NCI-H128 (cell line): ENCODE measurements around the gene HDAC4.

Experiments used
- DNase-seq: peaks from one replicate; lab custom pipeline; 2025; ENCODE audit not compliant: unreplicated experiment; lab: John Stamatoyannopoulos, UW

HDAC4 gene

DNA sequence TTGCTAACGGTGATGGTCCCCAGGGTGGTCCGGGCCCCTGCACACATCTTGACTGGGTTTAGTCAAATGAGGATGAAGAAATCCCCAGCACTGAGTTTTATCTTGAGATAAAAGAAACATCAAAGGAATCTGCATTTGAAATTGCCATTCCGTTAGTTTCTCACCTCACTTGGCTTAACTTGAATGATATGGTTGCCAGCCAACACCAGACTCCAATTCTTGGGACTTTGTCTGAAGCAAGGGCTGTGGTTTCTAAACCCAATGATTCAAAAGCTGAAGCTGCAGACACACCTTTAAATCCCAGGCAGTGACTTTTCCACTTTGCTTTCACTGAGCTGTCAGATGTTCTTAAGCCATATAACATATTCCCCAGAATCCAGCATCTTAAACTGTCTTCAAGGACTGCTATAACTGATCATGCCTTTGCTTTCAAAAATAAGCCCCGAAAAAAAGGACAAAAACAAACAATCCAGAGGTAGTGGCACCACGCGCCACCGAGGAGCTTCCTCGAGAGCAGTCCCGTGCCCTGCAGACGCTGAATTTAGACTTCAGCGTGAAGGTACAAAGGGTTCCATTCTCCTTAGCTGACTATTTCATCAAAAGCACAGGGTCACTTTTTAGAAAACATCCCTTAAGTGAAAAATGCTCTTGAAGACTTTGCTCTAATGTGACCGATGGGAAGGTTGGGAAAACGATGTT lies 189.3 kb downstream of the HDAC4 start:
- no peak for DNase-seq

DNA sequence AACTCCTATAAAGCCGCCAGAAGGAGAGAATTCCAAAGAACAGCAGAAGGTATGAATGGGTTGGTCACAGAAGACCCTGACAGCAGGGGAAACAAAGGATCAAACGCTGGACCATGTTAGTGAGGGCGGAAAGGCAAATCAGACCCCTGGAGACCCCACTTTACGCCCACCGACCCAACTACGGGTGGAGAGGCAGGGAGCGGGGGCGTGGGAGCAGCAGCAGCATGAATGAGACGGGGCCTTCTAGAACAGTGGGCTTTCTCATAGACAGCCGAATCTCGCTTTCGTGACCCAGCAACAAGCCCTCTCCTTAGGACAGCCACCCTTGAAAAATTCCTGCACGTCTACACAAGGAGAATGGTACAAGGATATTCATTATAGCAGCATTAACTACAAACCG lies 191.0 kb downstream of the HDAC4 start:
- no peak for DNase-seq

DNA sequence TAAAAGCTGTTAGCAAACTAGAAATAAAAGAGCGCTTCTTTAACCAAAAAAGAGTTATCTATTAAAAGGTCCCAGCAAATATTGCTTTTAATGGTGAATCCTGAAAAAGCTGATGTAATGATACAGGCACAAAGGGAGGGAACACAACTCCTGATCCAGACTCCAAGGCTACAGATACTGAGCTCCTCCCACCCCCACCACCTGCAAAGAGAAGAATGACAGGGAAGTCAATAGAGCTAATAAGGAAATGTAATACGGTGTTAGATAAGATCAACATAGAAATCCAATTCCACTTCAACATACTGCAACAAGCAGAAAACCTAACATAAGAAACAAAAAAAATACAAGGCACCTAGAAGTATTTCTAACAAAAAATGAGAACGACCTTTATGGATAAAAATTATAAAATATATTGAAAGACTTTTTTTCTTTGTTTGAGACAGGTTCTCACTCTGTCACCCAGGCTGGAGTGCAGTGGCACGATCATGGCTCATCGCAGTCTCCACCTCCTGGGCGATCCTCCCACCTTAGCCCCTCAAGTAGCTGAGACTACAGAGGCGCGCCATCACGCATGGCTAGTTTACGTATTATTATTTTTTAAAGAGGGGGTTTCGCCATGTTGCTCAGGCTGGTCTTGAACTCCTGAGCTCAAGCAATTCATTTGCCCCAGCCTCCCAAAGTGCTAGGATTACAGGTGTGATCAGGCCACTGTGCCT lies 192.2 kb downstream of the HDAC4 start:
- no peak for DNase-seq

DNA sequence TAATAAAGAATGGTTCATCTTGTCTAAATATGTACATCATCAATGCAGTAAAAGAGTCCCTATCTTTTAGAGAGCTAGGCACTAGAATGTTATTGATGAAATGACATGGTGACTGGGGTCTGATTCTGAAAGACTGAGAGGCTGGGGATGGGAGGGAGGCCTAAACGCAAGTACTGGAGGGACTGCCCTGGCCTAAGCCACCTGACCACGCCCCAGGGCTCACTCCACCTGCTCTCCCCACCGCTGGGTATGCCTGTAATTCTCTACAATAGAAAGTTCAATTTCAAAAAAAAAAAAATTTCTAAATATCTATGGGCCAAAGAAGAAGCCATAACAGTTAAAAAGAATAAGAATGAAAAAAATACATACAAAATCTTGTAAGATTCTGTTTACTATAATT lies 194.0 kb downstream of the HDAC4 start:
- no peak for DNase-seq

DNA sequence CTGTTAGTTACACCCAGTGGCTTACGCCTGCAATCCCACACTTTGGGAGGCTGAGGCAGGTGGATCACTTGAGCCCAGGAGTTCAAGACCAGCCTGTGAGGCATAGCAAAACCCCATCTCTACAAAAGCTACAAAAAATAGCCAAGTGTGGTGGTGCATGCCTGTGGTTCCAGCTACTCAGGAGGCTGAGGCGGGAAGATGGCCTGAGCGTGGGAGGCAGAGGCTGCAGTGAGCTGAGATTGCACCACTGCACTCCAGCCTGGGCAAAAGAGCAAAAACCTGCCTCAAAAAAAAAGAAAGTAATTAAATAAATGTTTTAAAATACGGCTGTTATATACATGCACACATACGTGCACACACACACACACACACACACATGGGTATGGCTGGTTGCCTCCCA lies 194.8 kb downstream of the HDAC4 start:
- no peak for DNase-seq

DNA sequence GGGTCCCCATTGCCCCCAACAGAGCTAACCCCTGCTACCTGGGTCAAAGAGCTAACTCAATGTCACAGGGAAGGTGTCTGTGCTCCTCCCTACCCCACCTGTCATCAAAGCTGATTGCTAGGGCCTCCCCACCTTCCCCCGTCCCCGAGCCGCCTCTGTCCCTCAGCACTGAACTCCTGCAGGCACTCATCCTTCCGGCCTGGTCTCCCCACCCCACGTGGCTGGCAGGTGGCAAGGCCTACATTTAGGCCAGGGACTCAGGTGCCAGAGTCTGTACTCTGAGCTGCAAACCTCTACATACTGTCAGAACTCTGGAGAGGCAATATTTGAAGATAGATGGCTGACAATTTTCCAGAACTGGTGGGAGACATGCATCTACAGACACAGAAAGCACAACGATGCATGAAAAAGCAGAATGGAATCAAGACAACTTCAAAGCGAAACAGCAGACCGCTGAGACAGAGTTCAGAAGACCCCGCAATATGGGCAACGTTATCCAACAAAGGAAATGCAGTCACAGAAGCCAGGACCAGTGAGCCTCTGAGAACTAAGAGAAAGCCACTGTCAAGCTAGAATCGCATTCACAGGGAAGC lies 195.8 kb downstream of the HDAC4 start:
- DNase-seq = no peak

DNA sequence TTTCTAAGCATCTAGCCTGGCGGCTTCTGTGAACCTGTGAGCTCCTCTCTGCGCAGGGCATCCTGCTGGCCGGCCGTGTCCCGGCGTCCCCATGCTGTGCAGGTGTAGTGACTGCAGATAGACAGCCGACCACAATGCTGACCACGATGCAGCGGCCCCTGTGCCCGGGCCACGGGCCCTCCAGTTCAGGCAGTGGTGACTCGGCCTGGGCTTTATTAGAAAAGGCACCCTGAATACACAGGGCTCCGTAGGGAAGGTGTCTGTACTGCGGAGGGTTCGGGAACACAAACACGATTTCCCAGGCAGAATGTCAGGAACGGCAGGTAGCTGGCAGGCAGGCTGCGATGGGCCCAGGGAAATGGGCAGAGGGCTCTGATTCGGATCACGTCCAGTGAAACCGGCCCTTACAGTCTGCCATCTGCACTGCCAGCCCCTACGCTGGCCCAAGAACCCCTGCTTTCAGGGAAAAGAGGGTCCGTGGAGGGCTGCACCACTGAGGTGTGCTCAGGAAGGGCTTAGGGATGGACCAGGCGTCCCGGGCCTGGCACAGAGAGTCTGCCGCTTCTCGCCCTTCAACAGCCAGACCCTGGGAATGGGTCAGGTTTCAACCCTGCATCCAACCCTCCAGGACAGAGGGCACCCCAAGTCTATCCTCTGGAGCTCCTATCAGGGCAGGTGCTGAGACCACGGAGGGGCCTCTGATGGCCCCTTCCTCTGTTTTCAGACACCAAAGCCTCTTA lies 196.5 kb downstream of the HDAC4 start:
- no peak for DNase-seq

DNA sequence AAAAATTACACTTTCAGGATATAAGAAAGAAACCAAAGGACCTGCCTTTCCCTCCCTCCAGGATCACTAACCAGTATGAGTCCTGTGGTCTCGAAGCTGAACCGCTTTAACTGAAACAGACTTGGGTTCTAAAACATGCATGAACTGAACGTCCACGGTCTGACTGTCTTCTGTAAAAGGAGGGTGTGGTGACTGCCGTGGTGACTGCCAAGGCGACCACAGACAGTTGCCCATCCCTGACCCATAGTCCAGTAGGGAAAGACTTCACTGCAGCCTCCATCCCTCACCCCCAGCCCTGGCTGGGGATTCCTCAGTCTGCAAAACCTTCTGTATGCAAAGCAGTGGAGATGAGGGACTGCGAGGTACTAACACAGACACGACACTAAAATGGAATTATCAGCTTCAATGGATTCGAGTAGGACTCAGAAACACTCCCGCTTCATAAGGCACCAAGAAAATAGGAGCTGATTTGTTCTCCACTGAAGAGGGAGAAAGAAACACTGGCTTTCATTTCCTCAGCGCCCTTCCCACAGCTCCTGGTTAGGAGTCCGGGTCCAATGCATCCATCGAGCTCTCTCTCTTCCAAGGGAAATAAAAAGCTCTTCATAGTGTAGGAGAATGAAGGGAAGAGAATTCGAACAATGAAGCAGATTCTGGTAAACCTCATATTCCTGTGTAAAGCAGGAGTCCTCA lies 197.2 kb downstream of the HDAC4 start:
- DNase-seq = no peak

DNA sequence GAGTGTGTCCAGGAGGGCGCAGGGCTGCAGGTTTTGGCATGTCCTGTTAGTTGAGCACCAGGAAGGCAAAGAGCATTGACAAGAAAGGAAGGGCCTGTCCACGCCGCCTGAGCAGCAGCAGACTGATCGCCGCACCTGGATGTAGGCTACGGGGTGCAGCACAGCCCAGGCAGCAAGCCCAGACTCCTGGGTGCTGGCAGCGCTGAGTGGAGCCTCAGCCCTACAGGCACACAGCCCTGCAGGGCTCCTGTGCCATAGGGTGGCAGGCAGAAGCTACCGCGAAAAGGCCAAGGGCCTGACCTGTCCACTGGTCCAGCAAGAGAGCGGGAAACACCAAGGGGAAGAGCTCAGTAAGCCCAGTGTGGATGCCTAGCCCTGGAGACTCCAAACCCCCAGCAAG lies 198.0 kb downstream of the HDAC4 start:
- DNase-seq = no peak

DNA sequence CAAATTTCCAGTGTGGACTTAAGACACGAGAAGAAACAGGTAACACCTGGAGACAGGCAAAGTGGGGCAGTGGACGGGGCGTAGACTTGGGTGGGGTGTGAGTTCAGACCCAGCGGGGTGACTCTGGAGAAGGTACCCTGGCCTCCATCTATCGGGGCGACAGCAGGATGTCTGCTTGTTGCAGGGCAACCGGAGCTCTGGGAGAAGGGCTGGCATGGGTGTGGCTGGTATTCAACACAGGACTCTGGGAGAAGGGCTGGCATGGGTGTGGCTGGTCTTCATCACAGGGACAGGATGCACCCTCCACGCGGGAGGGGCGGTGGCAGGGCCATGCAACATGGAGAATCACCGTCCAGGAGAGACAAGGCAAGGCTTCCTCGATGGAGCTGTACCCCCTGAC lies 198.5 kb downstream of the HDAC4 start:
- DNase-seq = no peak

DNA sequence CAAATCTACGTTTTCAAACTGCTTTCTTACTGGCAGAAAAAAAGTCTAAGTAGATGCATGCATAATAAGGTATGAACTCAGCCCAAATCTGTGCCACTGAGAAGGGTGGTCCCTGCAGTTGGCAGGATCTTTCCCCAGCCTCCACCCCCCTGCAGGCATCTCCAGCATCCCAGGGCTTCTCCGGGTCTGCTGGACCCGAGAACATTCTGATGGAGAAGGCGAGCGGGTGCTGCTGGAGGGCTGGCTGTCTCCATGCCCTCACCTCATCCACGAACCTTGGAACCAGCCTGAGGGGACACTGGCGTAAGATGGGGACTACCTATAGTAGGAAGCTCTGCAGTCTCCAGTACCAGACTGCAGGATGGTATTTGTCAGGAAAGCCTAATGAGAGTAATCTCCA lies 198.9 kb downstream of the HDAC4 start:
- no peak for DNase-seq

DNA sequence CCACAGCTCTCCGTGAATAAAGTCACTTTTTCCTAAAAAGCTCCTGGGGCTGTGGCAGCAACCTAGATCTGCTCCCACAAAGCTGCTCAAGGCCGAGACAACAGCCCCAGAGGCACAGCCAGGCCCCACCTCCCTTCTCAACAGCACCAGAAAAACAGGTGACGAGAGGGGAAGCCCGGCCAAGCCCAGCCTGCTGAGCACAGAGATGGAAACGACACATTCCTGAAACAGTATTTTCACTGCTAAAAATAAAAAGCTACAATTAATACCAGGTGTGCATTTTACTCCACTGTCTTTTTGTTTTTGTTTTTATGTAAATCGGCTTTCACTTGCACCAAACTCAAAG lies 199.3 kb downstream of the HDAC4 start:
- DNase-seq = no peak

DNA sequence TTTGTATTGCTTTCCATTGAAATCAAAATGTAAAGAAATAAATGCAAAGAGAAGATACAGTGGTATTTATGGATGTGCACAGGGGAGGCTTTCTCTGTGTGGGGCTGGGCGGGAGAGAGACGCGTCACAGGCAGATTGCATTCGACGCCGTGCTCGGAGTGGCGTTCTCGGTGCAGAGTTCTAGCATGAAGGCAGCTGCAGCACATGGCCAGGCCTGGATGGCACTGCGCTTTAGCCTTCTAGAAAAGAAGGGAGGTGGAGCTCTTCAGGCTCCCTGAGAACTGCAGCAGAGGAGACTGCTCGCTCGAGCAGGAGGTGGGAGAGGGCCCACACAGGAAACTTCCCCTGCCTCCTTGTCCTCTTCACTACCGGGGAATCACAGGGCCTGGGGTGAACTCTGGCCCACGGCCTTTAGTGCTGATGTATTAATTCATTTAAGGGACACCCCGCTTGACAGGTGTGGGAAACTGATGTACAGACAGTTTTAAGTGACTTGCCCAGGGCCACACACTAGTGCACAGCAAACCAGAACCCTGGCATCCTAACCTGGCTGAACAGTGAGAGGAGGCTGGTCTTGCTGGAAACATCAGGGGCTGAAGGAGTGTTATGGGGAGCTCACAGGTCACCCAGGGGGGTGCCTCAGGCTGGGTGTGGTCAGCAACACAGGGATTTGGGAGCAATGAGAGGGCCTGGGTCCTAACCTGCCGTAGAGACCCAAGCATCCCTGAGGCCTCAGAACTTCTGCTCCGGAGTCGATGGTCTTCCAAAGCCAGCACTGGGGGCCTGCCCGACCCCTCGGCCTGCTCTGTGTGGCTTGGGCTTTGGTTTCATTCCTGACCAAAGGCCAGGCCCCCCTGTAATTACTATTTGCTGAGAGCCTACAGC lies 199.9 kb downstream of the HDAC4 start:
- DNase-seq = no peak

DNA sequence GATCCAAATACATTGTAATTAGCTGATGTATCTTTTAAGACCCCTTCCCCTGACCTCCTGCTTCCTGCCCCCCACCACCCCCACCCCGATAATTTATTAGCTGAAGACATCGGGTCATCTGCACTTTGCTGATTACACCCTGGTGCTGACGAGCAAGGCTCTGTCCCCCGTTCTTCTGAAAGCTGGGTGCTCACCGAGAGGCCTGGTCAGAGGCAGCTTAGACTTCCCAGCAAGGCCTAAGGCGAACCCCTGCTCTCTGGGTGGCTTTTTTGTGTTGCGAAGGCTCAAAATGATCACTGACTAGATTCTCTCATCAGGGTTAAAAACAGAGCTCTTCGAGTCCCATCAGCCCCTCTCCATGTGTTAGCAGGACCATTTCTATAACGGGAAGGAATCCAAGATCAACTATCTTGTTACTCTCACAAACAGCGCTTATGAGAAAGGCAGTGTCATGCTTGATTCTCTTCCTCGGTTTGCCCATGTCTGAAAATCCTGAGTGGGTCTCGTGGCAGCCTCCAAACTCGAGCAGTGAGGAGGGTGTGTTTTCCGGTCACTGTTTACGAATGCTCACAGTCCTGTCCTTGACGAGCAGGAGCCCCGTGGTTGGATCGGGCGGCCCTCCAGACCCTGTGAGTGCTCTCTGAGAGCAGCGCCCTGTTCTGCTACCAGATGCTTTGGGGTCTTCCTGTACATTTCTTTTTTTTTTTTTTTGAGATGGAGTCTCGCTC lies 201.6 kb downstream of the HDAC4 start:
- no peak for DNase-seq

DNA sequence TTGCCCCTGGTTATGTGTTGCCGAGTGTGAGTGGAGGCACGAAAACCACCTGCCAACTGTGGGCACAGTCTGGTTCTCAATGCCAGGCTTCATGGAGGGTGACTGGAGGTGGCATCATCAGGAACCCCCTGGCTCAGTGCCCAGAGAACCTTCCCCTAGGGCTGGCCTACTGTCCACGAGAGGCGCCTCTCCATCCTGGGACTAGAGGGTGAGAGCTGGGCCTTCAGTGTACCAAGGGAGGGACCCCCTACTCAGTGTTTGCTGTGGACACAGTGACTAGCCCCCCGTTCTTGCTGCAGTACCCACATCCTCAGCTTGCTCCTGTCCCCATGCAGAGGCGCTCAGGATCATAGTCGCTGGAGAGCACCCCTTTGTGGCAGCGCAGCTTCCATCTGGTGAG lies 202.6 kb downstream of the HDAC4 start:
- DNase-seq = no peak

DNA sequence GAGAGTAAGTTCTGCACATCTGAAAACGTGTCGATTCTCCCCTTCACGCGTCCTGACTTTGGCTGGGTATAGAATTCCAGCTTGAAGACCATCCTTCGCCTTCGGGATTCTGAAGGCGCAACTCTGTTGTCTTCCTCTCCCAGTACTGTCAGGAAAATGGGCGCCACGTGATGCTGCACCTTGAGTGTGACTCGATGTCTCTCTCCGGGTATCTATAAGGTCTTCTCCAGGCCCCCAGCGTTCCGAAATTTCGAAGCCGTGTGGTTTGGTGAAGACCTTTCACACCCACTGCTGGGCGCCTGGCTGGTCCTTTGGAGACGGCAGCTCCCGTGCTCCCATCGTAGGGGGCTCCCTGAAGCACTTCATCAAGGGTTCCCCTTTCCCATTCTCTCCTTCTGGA lies 203.7 kb downstream of the HDAC4 start:
- DNase-seq = no peak

DNA sequence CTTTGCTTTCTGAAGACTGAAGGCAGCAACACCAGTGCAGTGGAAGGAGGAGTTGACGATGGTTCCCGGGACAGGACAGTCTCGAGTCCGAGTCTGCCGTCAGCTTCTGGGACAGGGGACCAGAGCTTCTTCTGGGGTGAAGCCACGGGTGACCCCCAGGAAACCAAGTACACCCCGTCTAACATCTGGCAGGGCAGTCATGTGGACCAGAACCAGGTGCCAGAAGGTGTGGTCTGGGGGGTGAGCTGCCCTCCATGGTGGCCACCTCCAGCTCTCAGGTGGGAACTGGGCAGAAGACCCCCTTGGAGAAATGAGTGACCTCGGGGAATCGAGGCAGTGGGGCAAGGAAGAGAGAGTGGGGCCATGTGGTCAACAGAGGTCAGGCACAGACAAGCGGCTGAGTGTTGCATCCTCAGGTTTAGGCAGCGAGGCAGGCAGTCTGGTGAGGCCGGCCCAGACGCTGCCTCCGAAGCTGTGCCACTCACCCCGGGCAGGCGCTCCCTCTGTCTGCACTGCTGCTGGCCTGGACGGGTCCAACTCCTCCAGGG lies 204.3 kb downstream of the HDAC4 start:
- no peak for DNase-seq

DNA sequence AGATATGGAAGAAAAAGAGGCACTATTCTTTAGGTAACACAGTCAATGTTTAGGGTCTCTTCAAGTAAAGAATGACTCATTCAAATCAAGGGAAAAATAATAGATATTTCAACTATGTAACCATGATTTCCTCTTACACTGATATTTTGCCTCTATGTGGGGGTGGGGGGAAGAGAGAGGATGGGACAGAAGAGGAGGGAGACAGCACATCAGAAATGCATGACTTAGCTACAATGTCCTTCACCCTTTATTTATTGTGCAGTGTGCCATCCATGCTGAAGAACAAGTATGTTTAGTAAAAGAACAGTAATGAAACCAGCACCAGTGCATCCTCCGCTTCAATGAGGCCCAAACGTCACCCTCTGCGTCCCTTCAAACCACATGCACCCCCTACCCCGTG lies 204.8 kb downstream of the HDAC4 start:
- no peak for DNase-seq

DNA sequence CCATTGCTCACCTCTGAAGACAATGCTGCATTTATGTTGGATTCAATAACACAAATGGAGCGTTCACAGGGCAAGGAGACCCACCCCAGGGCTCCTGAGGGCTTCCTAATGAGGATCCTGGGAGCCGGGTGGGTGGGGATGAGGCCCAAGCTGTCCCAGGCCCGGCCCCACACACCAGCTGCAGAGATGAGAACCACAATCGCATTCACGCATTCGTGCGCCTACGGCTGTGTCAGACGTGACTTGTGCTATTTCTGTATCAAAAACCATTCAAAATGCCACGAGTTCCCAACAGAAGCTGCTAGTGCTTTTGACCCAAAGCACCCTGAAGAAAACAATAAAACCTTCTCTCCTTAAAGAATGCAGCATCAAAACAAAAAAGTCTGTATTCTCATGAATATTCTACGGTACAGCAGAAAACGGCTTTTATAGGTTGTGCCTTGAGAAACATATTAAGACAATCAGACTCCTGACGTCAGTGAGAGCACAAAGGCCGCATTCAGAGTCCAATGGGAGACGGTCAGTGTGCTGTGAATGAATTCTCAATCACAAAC lies 205.4 kb downstream of the HDAC4 start:
- no peak for DNase-seq
